Measurements from ENCODE around the gene MICAL2. TPM values are rescaled to one million over a fixed set of nuclear protein-coding genes. Genes with fewer than 3 reads are reported as not detected.

Gene MICAL2
- polyA plus RNA-seq, 3 donors, result 7.9 to 13.2 (median 9.8) TPM

DNA sequence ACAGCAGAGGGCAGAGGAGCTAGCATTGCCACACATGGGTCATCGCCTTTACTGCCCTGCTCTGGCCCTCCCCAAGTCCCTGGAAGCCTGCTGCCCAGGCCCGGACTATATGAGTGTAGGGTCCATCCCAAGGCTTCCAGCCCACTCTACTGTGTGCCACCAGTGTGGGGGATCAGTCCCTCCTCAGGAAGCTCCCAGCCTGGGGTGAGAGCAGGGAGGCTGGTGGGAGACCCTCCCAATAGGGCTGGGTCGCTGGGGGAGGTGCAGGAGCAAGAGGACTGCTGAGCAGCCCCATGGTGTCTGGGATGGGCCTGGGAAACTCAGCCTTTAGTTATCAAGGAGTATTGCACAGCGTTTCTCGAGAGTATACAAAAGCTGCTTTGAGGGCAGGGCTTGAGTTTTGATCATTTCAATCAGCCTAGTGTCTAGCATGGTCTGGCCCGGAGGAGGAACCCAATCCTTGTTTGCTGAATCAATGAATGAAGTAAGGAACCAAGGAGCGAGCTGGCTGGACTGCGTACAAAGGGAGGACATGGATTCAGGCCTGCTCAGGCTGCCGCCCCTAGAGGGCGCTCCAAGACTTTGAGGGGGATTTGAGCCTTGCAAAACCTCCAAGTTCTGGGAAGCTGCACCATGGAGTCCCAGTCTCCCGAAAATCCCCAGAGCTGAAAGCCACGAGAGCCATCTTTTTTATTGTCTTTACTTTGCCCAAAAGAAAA, 178.0 kb downstream of the MICAL2 start:
- H3K27ac ChIP-seq (ENCODE audit: low read depth, low read length), result no peak overlapping the region
- 41 to 48% (median 41%) methylated on average over 12 of the region's 12 CpGs for WGBS, 3 donors

DNA sequence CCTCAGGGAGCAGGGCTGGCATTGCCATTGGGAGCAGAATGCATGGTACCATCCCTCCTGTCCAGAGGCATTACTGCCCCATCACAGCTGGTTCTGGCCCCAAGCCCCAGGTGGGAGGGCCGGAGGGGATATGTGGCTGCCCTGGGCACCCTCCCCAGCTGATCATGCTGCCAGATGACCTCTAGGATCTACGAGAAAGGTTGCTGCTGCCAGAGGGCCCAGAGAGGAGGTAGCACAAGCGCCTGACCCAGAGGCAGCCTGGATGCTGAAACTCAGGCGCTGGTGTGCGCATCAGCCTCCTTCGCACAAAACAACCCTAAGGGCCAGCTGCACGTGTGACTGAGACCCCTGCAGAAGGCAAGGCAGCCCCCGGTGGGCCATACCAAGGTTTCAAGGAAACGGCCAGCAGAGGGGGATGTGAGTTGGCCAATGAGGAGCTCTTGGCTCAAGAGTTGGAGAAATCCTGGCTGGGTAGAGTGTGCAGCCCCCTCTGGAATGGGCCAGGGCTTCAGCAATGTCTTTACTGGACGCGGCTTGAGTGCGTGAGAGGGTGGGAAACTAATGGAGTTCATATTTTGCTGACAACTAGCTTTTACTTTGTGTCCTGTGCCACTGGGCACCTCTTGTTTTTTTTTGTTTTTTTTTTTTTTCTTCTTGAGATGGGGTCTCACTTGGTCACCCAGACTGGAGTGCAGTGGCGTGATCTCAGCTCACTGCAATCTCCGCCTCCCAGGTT, 178.7 kb downstream of the MICAL2 start:
- no peak overlapping the region for H3K27ac ChIP-seq (ENCODE audit: low read depth, low read length)
- 84 to 90% (median 90%) methylated on average over 14 of the region's 14 CpGs for WGBS, 3 donors

DNA sequence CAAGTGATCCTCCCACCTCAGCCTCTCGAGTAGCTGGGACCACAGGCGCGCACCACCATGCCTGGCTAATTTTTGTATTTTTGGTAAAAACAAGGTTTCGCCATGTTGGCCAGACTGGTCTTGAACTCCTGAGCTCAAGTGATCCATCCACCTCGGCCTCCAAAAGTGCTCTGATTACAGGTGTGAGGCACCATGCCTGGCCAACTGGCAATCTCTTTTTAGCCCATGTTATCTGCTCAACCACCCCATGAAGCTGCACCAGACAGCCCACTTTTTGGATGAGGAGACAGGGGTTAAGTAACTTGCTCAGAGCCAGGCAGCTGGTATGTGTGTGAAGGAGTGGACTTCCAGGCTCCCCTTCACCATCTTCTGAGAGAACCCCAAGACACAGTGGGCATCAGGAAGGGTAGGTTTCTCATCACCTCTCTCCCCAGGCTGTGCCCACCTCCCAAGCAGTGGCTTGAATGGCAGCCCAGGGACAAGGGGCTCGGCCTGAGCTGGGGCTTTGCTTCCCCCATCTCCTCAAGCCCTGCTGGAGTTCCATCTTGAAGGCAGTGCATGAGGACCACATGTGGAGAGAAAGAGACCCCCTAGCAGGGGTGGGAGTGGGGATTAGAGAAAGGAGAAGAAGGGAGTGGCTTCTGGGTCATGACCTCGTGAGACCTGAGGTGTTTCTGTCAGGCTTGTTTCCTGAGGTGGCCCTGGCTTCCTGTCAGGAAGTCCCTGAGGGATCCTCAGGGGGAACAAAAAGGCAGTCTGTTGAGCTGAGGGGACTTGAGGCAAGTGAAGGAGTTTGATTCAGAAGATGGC, 179.5 kb downstream of the MICAL2 start:
- WGBS, 3 donors, result 84 to 94% (median 87%) methylated on average over 7 of the region's 7 CpGs
- H3K27ac ChIP-seq (ENCODE audit: low read depth, low read length), result no peak overlapping the region

DNA sequence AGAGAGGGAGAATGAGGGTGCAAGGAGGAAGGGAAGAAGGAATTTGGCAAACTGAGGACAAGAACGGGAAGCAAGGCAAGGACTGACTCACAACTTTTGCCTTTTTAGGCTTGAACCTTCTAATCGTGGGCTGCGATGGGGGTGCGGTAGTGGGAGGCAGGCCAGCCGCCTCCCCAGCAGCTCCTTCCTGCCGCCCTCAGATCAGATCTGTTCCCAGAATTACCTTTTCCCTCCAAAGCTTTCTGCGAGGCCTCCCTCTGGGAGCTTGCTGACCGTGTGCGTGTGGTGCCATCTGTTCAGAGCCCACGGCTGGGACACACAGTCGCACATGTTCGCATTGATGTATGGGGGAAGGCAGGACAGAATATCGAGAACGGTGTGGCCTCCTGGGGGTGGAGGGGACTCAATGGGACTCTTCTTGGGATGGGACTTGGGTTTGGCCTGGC, 180.1 kb downstream of the MICAL2 start:
- no peak overlapping the region for H3K27ac ChIP-seq (ENCODE audit: low read depth, low read length)
- WGBS, 3 donors, result 73 to 89% (median 75%) methylated on average over 14 of the region's 14 CpGs

DNA sequence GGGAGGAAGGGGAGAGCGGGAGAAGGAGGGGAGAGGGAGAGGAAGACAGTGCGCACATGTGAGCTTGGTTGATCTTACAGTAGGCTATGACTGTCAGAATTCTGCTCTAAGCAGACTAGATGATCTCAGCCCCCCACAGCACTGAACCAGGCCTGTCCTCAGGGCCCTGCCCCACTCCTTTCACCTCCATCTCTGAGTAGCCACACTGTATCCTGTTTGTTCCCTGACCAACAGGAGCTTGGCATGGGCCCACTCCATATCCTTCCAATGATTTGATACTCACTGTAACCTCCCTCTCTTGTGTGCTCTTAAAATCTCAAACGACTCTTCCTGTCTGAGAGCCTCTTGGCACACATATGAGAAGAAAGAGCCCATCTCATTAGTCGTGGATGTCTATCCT, 180.9 kb downstream of the MICAL2 start:
- WGBS, 3 donors, result 71 to 78% (median 76%) methylated on average over 4 of the region's 4 CpGs
- H3K27ac ChIP-seq (ENCODE audit: low read depth, low read length), result no peak overlapping the region

DNA sequence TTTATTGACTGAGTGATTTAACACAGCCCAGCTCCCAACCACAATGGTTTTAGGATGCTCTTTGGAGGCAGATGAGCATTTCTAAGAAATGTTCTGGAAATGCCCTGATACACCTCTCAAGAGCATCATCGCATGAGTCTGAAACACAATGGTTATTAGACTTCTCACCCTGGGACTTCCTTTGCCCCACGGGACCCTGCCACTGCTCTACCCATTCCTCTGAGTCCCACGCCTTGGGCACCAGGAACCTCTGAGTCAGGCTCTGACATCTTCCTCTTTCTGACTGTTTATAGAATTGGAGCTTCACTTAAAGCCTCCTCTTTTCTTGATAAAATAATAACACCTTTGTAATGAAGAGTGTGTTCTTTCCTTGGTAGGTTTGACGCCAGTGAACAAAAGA, 181.4 kb downstream of the MICAL2 start:
- 81 to 92% (median 85%) methylated on average over 4 of the region's 4 CpGs for WGBS, 3 donors

DNA sequence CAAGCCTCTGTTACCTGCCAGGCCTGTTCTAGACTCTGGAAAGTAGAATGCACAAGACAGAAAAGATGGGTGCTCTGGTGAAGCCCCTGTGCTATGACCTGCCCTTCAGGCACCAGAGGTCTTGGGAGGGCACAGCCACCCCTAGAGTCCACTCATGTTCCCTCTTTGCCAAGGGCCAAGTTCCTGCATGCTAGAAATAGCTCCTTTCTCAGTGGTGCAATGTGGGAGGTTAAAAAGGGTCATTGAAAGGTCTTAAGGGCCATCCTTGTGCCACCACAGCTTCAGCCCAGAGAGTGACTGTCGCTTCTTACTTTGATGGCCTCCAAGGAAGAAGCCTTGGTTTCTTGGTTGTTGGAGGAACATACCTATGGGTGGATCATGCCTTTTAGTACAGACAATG, 182.4 kb downstream of the MICAL2 start:
- 84 to 100% (median 95%) methylated on average over 1 of the region's 1 CpG for WGBS, 3 donors
- H3K27ac ChIP-seq (ENCODE audit: low read depth, low read length), result no peak overlapping the region

More for the DNA sequence above, 181.4 kb downstream of the MICAL2 start:
- H3K27ac ChIP-seq (ENCODE audit: low read depth, low read length), result no peak overlapping the region

DNA sequence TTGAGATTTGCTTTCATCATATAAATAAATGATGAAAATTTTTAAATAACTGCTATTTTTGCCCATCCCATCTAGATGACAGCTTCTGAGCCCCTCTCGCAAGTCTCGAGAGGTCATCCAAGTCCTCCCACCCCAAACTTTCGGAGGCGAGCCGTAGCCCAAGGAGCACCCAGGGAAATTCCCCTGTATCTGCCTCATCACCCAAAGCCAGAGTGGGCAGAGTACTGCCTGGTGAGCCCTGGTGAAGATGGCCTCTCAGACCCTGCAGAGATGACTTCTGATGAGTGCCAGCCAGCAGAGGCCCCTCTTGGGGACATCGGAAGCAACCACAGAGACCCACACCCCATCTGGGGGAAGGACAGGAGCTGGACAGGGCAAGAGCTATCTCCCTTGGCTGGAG, 183.1 kb downstream of the MICAL2 start:
- no peak overlapping the region for H3K27ac ChIP-seq (ENCODE audit: low read depth, low read length)
- WGBS, 3 donors, result 87 to 91% (median 88%) methylated on average over 6 of the region's 6 CpGs

DNA sequence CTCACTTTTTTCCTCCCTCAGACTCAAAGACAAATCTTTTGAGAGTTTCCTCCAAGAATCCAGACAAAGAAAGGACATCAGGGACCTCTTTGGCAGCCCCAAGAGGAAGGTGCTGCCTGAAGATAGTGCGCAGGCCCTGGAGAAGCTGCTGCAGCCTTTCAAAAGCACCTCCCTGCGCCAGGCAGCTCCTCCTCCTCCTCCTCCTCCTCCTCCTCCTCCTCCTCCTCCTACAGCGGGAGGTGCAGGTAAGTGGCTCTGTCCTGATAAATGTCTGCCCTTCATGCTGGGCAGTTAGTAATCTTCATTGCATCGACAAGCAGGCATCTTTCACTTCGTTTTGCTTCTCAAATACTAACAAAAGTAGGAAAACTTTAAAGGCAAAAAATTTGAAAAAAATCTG, 184.2 kb downstream of the MICAL2 start:
- 76 to 87% (median 76%) methylated on average over 4 of the region's 5 CpGs for WGBS, 3 donors
- no peak overlapping the region for H3K27ac ChIP-seq (ENCODE audit: low read depth, low read length)

DNA sequence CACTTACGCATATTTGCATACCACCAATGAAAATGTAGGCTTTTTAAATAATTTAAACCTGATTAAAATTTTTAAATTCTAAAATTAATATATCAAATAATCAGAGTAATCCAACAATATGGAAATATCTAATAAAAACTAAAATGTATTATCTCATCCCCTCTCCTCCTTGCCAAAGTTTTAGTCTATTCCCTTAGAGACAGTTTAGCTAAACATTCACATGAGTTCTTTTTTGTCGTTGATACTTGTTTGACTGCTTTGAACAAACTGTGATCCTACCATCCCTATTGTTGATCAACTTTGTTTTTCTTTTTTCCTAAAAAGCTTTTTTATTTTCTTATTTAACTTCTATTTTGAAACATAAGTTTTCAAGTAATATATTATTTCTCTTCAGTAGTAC, 185.6 kb downstream of the MICAL2 start:
- 73 to 85% (median 79%) methylated on average over 2 of the region's 2 CpGs for WGBS, 3 donors
- no peak overlapping the region for H3K27ac ChIP-seq (ENCODE audit: low read depth, low read length)

DNA sequence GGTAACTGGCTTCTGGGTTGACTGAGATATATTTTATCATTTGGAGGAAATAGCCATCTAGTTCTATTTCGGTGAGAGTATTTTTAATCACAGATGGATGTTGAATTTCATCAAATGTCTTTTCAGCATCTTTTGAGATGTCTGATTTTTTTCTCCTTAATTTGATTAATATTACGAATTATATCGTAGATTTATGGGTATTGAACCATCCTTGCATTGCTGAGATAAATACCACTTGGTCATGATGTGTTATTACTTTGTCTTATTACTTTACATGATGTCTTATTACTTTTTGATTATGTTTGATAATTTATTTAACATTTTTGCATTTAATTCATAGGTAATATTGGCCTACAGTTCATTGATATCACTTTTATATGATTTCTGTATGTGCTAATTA, 188.2 kb downstream of the MICAL2 start:
- no peak overlapping the region for H3K27ac ChIP-seq (ENCODE audit: low read depth, low read length)
- 94 to 96% (median 95%) methylated on average over 3 of the region's 3 CpGs for WGBS, 3 donors

DNA sequence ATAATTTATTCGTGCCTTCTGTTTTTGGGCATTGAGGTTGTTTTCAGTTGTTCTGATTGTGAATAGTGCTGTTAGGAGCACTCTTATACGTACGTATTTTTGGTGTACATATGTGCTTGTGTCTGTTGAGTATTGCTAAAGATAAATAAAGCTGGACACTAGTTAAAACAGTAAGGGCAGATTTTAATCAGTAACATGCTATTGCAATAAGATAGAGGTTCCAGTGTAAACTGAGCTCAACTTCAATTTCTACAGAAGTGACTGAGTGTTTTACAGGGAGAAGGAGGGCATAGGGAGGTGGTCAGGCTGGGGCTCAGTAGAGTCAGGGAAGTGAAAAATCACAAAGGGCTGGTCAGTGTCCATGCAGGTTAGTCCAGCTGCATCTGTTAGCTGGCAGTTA, 191.0 kb downstream of the MICAL2 start:
- 90 to 93% (median 92%) methylated on average over 3 of the region's 3 CpGs for WGBS, 3 donors
- no peak overlapping the region for H3K27ac ChIP-seq (ENCODE audit: low read depth, low read length)

DNA sequence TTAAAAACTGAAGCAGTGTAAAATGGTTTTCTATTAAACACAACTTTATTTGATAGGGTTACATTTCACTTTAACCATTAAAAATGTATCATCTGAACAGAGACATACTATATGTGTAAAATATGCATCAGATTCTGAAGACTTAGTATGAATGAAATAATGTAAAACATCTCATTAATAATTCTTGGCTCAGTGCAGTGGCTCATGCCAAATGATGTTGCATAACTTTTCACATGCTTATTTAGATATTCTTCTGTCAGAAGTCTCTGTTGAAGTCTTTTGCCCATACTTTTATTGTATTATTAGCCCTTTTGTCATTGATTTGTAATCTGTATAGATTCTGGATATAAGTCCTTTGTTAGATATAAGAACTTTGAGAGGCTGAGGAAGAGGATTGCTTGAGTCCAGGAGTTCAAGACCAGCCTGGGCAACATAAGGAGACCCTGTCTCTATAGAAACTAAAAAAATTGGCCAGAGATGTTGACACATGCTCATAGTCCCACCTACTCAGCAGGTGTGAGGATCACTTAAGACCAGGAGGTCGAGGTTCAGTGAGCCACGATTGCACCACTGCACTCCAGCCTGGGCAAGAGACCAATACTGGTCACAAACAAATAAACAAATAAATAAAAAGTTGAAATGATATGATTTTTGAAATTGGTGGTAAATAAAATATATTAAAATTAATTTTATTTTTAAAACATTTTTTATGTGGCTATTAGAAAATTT, 193.2 kb downstream of the MICAL2 start:
- no peak overlapping the region for H3K27ac ChIP-seq (ENCODE audit: low read depth, low read length)
- WGBS, 3 donors, result 79 to 92% (median 91%) methylated on average over 2 of the region's 2 CpGs

DNA sequence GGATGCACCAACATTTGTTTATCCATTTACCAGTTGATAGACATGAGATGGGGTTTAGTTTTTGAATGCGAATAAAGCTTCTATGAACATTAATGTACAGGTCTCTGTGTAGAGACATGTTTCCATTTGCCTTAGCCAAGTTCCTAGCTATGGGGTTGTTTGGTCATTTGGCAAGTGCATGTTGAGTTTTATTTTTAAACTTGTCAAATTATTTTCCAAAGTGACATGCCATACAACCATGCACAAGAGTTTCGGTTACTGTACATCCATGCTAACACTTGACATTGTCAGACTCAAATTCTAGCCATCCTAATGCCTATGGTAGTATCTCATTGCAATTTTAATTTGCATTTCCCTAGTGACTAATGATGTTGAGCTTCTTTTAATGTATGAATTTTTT, 196.4 kb downstream of the MICAL2 start:
- 94 to 99% (median 98%) methylated on average over 2 of the region's 2 CpGs for WGBS, 3 donors
- no peak overlapping the region for H3K27ac ChIP-seq (ENCODE audit: low read depth, low read length)

DNA sequence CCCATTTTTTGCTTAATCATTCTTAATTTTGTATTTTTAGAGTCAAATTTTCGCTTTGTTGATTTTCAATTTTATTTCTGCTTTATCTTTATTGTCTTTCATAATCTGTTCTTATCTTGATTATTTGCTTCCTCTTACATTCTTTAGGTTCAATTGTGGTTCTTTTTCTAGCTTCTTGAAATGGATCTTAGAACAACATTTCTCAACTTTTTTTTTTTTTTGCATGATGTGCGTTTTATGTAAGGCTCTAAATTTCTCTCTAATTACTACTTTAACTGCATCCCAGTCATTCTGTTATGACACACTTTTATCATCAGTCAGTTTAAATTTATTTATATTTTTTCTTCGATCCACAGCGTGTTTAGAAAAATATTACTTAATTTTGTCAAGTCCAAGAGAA, 201.7 kb downstream of the MICAL2 start:
- 94 to 97% (median 96%) methylated on average over 4 of the region's 4 CpGs for WGBS, 3 donors
- H3K27ac ChIP-seq (ENCODE audit: low read depth, low read length), result no peak overlapping the region

All from adipose tissue (tissue), 3 donors.